OCI-LY1 (cell line): ENCODE data around the gene MKRN2.

Experiments used
- H2AFZ ChIP-seq: fragments of 200-600 bp; sonication (generic), shearing (Covaris generic); 2 replicates; pipeline ENCODE4 v1.6.0; 2014; ENCODE audit warnings: antibody characterized with exemption, mild to moderate bottlenecking, low read length
- H3F3A ChIP-seq: fragments of 200-600 bp; sonication (generic), shearing (Covaris generic); 2 replicates; pipeline ENCODE4 v1.6.0; 2014; ENCODE audit warnings: mild to moderate bottlenecking, antibody characterized with exemption, low read length, moderate library complexity; ENCODE audit not compliant: insufficient read depth
- H3K27ac ChIP-seq: fragments of 200-600 bp; sonication (generic); 2 replicates; pipeline ENCODE4 v1.5.1; 2014; ENCODE audit warnings: low read length, mixed run types, mild to moderate bottlenecking, low read depth; ENCODE audit not compliant: poor library complexity, severe bottlenecking
- H3K27me3 ChIP-seq: fragments of 200-600 bp; sonication (generic); 2 replicates; pipeline ENCODE4 v1.6.0; 2014; ENCODE audit warnings: antibody characterized with exemption, mild to moderate bottlenecking, low read length, moderate library complexity; ENCODE audit not compliant: insufficient read depth
- H3K36me3 ChIP-seq: fragments of 200-600 bp; sonication (generic); 2 replicates; pipeline ENCODE4 v1.6.1; 2014; ENCODE audit warnings: mild to moderate bottlenecking, antibody characterized with exemption, low read length, moderate library complexity, mixed read lengths; ENCODE audit not compliant: insufficient read depth
- H3K4me1 ChIP-seq: fragments of 200-600 bp; sonication (generic); 2 replicates; pipeline ENCODE4 v1.5.1; 2014; ENCODE audit warnings: mild to moderate bottlenecking, low read length, moderate library complexity; ENCODE audit not compliant: insufficient read depth, severe bottlenecking
- H3K4me2 ChIP-seq: fragments of 200-600 bp; sonication (generic), shearing (Covaris generic); 2 replicates; pipeline ENCODE4 v1.6.1; 2014; ENCODE audit warnings: low read length
- H3K4me3 ChIP-seq: fragments of 200-600 bp; sonication (generic); 2 replicates; pipeline ENCODE4 v1.5.1; 2014; ENCODE audit warnings: low read length, low read depth, mild to moderate bottlenecking, mixed read lengths; ENCODE audit not compliant: poor library complexity, severe bottlenecking
- H3K79me2 ChIP-seq: fragments of 200-600 bp; shearing (Covaris generic); 2 replicates; pipeline ENCODE4 v1.6.1; 2016; ENCODE audit warnings: mixed run types, low read length, mixed read lengths; ENCODE audit not compliant: insufficient read depth
- H3K9ac ChIP-seq: fragments of 200-600 bp; sonication (generic), shearing (Covaris generic); 2 replicates; pipeline ENCODE4 v1.6.1; 2014; ENCODE audit warnings: mild to moderate bottlenecking, low read length, mixed read lengths
- H3K9me2 ChIP-seq: fragments of 200-600 bp; sonication (generic), shearing (Covaris generic); 2 replicates; pipeline ENCODE4 v1.6.1; 2014; ENCODE audit warnings: low read depth, mild to moderate bottlenecking, low read length, mixed read lengths
- H3K9me3 ChIP-seq: fragments of 200-600 bp; shearing (Covaris generic); 2 replicates; pipeline ENCODE4 v1.6.1; 2014; ENCODE audit warnings: low read length, mixed read lengths
- H4K20me1 ChIP-seq: fragments of 200-600 bp; sonication (generic), shearing (Covaris generic); 2 replicates; pipeline ENCODE4 v1.6.0; 2016; ENCODE audit warnings: mild to moderate bottlenecking, low read length; ENCODE audit not compliant: insufficient read depth
- EZH2 ChIP-seq: fragments of 200-600 bp; sonication (generic), shearing (Covaris generic); IDR thresholded peaks from 2 replicates; pipeline ENCODE4 v1.8.0; 2017; ENCODE audit warnings: borderline replicate concordance, mixed run types, mild to moderate bottlenecking, antibody characterized with exemption, low read length, moderate library complexity, mixed read lengths
- TF ChIP-seq, protein P1 (sequence below): fragments of 200-600 bp; sonication (generic), shearing (Covaris generic); IDR thresholded peaks from 2 replicates; pipeline ENCODE4 v1.5.1; 2017; ENCODE audit warnings: mild to moderate bottlenecking, antibody characterized with exemption, low read length, moderate library complexity, mixed read lengths

MKRN2 gene

GRCh38 chr3:12509466-12509865 lies 47.4 kb upstream of the MKRN2 start:
- Histone ChIP-seq H2AFZ (no peak overlapping the region), H3K4me2 (no peak overlapping the region), H3K36me3 (peaks cover 15% of the 10 kb centered on the region), H3K4me3 (no peak overlapping the region), H3K9me2 (no peaks in the 10 kb centered on the region), H3K27ac (no peak overlapping the region), H3K9me3 (no peaks in the 10 kb centered on the region), H3K9ac (no peak overlapping the region), H3K79me2 (no peaks in the 10 kb centered on the region), H3K4me1 (no peaks in the 10 kb centered on the region), H4K20me1 (no peaks in the 10 kb centered on the region), H3K27me3 (no peaks in the 10 kb centered on the region), H3F3A (no peaks in the 10 kb centered on the region)
- no peak for TF ChIP-seq EZH2
- TF ChIP-seq, protein P1, sequence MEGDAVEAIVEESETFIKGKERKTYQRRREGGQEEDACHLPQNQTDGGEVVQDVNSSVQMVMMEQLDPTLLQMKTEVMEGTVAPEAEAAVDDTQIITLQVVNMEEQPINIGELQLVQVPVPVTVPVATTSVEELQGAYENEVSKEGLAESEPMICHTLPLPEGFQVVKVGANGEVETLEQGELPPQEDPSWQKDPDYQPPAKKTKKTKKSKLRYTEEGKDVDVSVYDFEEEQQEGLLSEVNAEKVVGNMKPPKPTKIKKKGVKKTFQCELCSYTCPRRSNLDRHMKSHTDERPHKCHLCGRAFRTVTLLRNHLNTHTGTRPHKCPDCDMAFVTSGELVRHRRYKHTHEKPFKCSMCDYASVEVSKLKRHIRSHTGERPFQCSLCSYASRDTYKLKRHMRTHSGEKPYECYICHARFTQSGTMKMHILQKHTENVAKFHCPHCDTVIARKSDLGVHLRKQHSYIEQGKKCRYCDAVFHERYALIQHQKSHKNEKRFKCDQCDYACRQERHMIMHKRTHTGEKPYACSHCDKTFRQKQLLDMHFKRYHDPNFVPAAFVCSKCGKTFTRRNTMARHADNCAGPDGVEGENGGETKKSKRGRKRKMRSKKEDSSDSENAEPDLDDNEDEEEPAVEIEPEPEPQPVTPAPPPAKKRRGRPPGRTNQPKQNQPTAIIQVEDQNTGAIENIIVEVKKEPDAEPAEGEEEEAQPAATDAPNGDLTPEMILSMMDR: no peak

DNA sequence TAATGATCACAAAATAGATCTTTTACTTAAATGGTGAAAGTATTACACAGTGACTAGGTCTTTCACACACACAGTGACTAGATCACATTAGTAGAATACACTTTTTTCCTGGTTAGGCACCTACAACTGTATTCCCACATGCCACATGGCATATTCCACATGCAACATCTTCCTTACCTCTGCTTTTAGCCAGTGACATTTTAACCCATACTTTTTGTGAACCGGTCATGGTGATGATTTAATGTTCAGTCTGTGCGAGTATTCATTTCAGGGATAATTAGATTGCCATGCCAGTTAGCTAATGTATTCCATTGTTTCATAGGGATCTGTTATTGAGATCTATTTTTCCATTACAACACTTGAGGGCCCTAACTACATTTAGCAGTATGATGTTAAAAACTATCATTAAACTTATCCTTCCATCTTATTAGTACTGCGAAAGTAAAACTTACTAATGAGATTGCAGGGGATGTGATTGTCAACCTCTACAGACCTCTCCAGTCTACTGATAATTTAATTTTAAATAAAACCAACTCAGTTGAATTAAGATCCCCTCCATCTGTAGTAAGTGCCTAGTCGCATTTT lies 44.3 kb upstream of the MKRN2 start:
- no peak overlapping the region for H3K27ac ChIP-seq
- no peaks in the 10 kb centered on the region for H3K9me2 ChIP-seq
- no peak overlapping the region for H3K4me3 ChIP-seq
- no peaks in the 10 kb centered on the region for H3K27me3 ChIP-seq
- no peaks in the 10 kb centered on the region for H3K4me1 ChIP-seq
- TF ChIP-seq, protein P1: no peak
- TF ChIP-seq EZH2: no peak
- H3K9me3 ChIP-seq: no peaks in the 10 kb centered on the region
- no peak overlapping the region for H2AFZ ChIP-seq
- H3K9ac ChIP-seq: no peak overlapping the region
- no peaks in the 10 kb centered on the region for H4K20me1 ChIP-seq
- no peaks in the 10 kb centered on the region for H3K79me2 ChIP-seq
- peaks cover 4% of the 10 kb centered on the region; the same call in 1 of the 2 replicates for H3K36me3 ChIP-seq
- no peaks in the 10 kb centered on the region for H3F3A ChIP-seq
- H3K4me2 ChIP-seq: no peak overlapping the region

DNA sequence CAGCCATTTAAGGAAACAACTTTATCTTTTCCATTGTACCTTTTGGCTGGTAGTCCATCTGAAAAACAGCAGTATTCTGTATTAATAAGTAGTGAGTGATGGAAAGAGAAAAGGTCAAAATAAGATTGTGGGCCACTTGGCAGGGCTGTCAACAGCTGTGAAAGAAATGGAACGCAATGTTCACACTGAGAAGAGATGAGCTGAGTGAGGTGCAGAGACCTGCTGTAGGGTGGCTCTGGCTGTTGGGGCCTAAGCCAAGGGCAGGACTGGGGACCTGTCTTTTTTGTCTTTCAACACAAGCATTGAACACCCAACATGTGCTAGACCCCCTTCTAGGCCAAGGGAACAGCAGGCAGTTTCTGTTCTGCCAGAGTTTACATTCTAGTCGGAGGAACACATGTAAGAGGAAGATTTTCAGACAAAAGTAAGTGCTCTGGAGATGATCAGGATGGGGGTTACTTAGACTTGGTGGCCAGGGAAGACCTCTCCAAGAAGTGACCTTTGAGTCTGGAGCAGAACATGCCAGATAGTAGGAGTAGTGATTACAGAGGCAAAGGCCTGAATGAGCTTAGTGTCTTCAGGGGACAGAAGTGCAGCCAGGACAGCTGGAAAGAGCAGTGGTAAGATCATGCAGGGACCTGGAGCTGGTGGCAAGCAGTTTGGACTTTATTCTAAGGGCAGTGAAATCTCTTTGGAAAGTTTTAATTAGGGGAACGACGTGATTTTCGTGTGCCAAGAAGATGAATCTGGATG lies 43.0 kb upstream of the MKRN2 start:
- Histone ChIP-seq H3K4me3 (no peak overlapping the region), H2AFZ (no peak overlapping the region), H3K4me2 (no peak overlapping the region), H3K9me3 (no peaks in the 10 kb centered on the region), H3K36me3 (peaks cover 4% of the 10 kb centered on the region; the same call in 1 of the 2 replicates), H3K9me2 (no peaks in the 10 kb centered on the region), H3K9ac (no peak overlapping the region), H4K20me1 (no peaks in the 10 kb centered on the region), H3K27me3 (no peaks in the 10 kb centered on the region), H3F3A (no peaks in the 10 kb centered on the region), H3K4me1 (no peaks in the 10 kb centered on the region), H3K27ac (no peak overlapping the region), H3K79me2 (no peaks in the 10 kb centered on the region)
- no peak for TF ChIP-seq EZH2
- TF ChIP-seq, protein P1: no peak
